GM11168 (cell line): ENCODE data around the gene DNAH17.

Source experiments
- in situ Hi-C: fragments of 300-500 bp; cut with MboI; formaldehyde crosslinking; loops from one replicate; pipeline ENCODE4 v1.12.0; 2022; ENCODE audit warnings: low sequenced_read_pairs; ENCODE audit not compliant: unreplicated experiment

The DNAH17 gene

GRCh38 chr17:78488156-78488555 lies 89.0 kb downstream of the DNAH17 start:
- in situ Hi-C loops = no loop called here

GRCh38 chr17:78486946-78487680 lies 90.1 kb downstream of the DNAH17 start:
- in situ Hi-C loops = no loop called here

- in situ Hi-C loops = no loop called here
Observed at GRCh38 chr17:78486228-78486802, 90.9 kb downstream of the DNAH17 start.

- in situ Hi-C loops = no loop called here
Observed at GRCh38 chr17:78485290-78486168, 91.7 kb downstream of the DNAH17 start.

GRCh38 chr17:78484271-78485246 lies 92.6 kb downstream of the DNAH17 start:
- in situ Hi-C loops = no loop called here

GRCh38 chr17:78479369-78479768 lies 97.8 kb downstream of the DNAH17 start:
- in situ Hi-C loops = no loop called here

GRCh38 chr17:78478757-78479297 lies 98.4 kb downstream of the DNAH17 start:
- in situ Hi-C loops = no loop called here

GRCh38 chr17:78477913-78478756 lies 99.1 kb downstream of the DNAH17 start:
- in situ Hi-C loops = no loop called here

- in situ Hi-C loops = no loop called here
Observed at GRCh38 chr17:78476973-78477372, 100.2 kb downstream of the DNAH17 start.

GRCh38 chr17:78476149-78476548 lies 101.0 kb downstream of the DNAH17 start:
- in situ Hi-C loops = no loop called here

- in situ Hi-C loops = no loop called here
Observed at GRCh38 chr17:78475211-78475610, 102.0 kb downstream of the DNAH17 start.

- in situ Hi-C loops = no loop called here
Observed at GRCh38 chr17:78474614-78475146, 102.5 kb downstream of the DNAH17 start.

GRCh38 chr17:78473951-78474613 lies 103.1 kb downstream of the DNAH17 start:
- in situ Hi-C loops = no loop called here

- in situ Hi-C loops = no loop called here
Observed at GRCh38 chr17:78472035-78472905, 104.9 kb downstream of the DNAH17 start.

- in situ Hi-C loops = no loop called here
Observed at GRCh38 chr17:78471635-78472034, 105.6 kb downstream of the DNAH17 start.

- in situ Hi-C loops = no loop called here
Observed at GRCh38 chr17:78469443-78469842, 107.8 kb downstream of the DNAH17 start.

GRCh38 chr17:78468366-78468765 lies 108.8 kb downstream of the DNAH17 start:
- in situ Hi-C loops = no loop called here
